ENCODE measurements around the gene RPL4. TPM values are rescaled to one million over a fixed set of nuclear protein-coding genes. Genes with fewer than 3 reads are reported as not detected.

RPL4 gene
- total and polyA plus RNA-seq, 10 of the 15 experiments (the other 5 are each of a cell fraction or from before 2014, with no cell fraction given), result 2,004 to 8,888 (median 4,667) TPM

DNA sequence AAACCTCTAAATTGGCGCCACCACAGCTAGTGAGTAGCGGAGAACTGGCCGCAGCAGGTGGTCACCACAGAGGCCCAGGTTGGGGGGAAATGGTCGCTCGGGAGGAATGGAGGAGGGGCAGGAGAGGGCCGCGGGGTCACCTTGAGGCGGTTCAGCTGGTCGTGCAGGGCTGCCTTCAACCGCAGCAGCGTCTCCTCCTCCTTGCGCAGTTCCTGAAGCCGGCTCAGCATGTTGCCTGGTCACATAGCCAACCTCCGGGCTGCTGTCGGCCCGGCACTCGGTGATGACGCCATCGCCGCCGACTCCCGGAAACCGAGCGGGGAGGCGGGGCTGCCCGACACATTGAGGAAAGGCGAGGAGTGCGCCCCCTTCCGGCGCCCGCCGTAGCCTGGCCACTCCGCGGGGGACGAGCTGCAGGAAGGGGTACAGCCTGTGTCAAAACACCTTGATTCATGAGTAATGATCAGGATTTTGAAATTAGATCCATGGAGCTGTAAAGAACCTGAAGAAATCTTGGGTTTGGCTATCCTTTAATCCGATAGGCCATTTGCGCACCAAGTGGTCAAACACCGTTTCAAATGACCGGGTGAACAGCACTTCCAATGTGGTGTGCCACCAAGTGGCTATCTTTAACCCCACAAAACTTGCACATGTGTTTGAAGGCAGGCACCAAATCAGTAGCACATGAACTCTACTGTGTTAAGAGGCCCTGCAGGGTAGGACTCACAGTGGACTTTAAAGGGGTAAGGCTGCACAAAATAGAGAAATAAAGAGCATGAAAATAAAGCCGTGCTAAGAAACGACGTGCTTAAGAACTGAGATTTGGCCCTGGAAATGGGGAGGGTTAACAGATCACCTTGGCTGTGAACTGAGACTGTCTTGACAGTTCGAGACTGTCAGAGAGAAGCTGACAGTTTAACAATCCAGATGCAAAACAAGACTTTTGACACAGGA lies 6.9 kb downstream of the RPL4 start, which contains the start of gene SNAPC5:
Gene SNAPC5, minus strand, starts transcription at position 261 of the 954 bp plus-strand sequence. Its CDS starts 31 bp downstream, at position 230.
- in situ Hi-C loops (cut with MboI) (no loop called here), intact Hi-C loops (cut with micrococcal nuclease; ENCODE audit: unreplicated experiment) (loop anchor here (1.0 to 5.0 kb wide), 4 partner anchors 107 to 205 kb away; partner anchors contain the start of genes DIS3L, MAP2K1 and TIPIN)
- H3K79me2 ChIP-seq (ENCODE audit: control insufficient read depth, insufficient read depth, low read length), result peaks cover 42% of the 10 kb centered on the region
- TF ChIP-seq, protein P1, sequence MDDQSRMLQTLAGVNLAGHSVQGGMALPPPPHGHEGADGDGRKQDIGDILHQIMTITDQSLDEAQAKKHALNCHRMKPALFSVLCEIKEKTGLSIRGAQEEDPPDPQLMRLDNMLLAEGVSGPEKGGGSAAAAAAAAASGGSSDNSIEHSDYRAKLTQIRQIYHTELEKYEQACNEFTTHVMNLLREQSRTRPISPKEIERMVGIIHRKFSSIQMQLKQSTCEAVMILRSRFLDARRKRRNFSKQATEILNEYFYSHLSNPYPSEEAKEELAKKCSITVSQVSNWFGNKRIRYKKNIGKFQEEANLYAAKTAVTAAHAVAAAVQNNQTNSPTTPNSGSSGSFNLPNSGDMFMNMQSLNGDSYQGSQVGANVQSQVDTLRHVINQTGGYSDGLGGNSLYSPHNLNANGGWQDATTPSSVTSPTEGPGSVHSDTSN (IDR thresholded peaks at IDR 0.05; ENCODE audit: insufficient replicate concordance, low read depth, low read length), result no peak
- TF ChIP-seq POU2F2 (IDR thresholded peaks at IDR 0.05; ENCODE audit: borderline replicate concordance, low read depth, low read length) (peak; percentile 66), SUPT20H (IDR thresholded peaks at IDR 0.05; ENCODE audit: borderline replicate concordance, control insufficient read depth, low read depth, low read length) (no peak), CREB1 (IDR thresholded peaks at IDR 0.05; ENCODE audit: low read depth) (peak; percentile 99), ZNF622 (IDR thresholded peaks at IDR 0.05) (no peak), POLR2AphosphoS5 (IDR thresholded peaks at IDR 0.05; ENCODE audit: low read length) (peak; percentile 71), MTA3 (IDR thresholded peaks at IDR 0.05; ENCODE audit: borderline replicate concordance, low read length) (peak; percentile 97), POLR2AphosphoS2 (IDR thresholded peaks at IDR 0.05; ENCODE audit: low read depth, low read length) (peak; percentile 96)
- TF ChIP-seq, protein P2, sequence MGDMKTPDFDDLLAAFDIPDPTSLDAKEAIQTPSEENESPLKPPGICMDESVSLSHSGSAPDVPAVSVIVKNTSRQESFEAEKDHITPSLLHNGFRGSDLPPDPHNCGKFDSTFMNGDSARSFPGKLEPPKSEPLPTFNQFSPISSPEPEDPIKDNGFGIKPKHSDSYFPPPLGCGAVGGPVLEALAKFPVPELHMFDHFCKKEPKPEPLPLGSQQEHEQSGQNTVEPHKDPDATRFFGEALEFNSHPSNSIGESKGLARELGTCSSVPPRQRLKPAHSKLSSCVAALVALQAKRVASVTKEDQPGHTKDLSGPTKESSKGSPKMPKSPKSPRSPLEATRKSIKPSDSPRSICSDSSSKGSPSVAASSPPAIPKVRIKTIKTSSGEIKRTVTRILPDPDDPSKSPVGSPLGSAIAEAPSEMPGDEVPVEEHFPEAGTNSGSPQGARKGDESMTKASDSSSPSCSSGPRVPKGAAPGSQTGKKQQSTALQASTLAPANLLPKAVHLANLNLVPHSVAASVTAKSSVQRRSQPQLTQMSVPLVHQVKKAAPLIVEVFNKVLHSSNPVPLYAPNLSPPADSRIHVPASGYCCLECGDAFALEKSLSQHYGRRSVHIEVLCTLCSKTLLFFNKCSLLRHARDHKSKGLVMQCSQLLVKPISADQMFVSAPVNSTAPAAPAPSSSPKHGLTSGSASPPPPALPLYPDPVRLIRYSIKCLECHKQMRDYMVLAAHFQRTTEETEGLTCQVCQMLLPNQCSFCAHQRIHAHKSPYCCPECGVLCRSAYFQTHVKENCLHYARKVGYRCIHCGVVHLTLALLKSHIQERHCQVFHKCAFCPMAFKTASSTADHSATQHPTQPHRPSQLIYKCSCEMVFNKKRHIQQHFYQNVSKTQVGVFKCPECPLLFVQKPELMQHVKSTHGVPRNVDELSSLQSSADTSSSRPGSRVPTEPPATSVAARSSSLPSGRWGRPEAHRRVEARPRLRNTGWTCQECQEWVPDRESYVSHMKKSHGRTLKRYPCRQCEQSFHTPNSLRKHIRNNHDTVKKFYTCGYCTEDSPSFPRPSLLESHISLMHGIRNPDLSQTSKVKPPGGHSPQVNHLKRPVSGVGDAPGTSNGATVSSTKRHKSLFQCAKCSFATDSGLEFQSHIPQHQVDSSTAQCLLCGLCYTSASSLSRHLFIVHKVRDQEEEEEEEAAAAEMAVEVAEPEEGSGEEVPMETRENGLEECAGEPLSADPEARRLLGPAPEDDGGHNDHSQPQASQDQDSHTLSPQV (IDR thresholded peaks at IDR 0.05), result no peak
- TF ChIP-seq, protein P3, sequence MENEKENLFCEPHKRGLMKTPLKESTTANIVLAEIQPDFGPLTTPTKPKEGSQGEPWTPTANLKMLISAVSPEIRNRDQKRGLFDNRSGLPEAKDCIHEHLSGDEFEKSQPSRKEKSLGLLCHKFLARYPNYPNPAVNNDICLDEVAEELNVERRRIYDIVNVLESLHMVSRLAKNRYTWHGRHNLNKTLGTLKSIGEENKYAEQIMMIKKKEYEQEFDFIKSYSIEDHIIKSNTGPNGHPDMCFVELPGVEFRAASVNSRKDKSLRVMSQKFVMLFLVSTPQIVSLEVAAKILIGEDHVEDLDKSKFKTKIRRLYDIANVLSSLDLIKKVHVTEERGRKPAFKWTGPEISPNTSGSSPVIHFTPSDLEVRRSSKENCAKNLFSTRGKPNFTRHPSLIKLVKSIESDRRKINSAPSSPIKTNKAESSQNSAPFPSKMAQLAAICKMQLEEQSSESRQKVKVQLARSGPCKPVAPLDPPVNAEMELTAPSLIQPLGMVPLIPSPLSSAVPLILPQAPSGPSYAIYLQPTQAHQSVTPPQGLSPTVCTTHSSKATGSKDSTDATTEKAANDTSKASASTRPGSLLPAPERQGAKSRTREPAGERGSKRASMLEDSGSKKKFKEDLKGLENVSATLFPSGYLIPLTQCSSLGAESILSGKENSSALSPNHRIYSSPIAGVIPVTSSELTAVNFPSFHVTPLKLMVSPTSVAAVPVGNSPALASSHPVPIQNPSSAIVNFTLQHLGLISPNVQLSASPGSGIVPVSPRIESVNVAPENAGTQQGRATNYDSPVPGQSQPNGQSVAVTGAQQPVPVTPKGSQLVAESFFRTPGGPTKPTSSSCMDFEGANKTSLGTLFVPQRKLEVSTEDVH (IDR thresholded peaks at IDR 0.05; ENCODE audit: low read depth, partially characterized antibody), result peak; percentile 76

More for the DNA sequence above, 6.9 kb downstream of the RPL4 start, which contains the start of gene SNAPC5:
- peak; percentile 90 for ATAC-seq
- Histone ChIP-seq H3K27me3 (replicated peaks in 1 of 2; ENCODE audit: control insufficient read depth in 2 of 2, insufficient read depth in 2 of 2, low read length in 1 of 2) (no peaks in the 10 kb centered on the region), H4K20me1 (ENCODE audit: control insufficient read depth, insufficient read depth) (peaks cover 3% of the 10 kb centered on the region; the same call in 1 of the 2 replicates), H3K36me3 (ENCODE audit: control insufficient read depth in 2 of 2, insufficient read depth in 2 of 2, low read length in 1 of 2) (peaks cover 7 to 37% of the 10 kb centered on the region in 2 experiments), H2AFZ (ENCODE audit: control insufficient read depth, low read depth, low read length) (peak within 1 kb of the TSS; percentile 61), H3K9ac (ENCODE audit: control insufficient read depth, insufficient read depth, low read length) (peak within 1 kb of the TSS; percentile 85), H3K4me3 (peak within 1 kb of the TSS; percentile 87), H3K4me2 (ENCODE audit: control insufficient read depth, insufficient read depth) (peak within 1 kb of the TSS; percentile 85), H3K4me1 (ENCODE audit: control insufficient read depth, insufficient read depth, low read length) (peaks cover 4% of the 10 kb centered on the region; the same call in 1 of the 2 replicates), H3K9me3 (replicated peaks; ENCODE audit: control insufficient read depth, insufficient read depth, low read length) (no peaks in the 10 kb centered on the region), H3K27ac (ENCODE audit: control insufficient read depth, insufficient read depth) (peak within 1 kb of the TSS; percentile 80)
- SMC1A ChIA-PET (ENCODE audit: uncharacterized antibody, unreplicated experiment), result interaction anchor here (0.6 to 6.2 kb wide), 24 partner anchors 23 to 581 kb away, joined by 3 to 51 read pairs (median 5); partner anchors contain the start of gene MAP2K1
- CTCF ChIA-PET, result interaction anchor here (0.5 to 5.2 kb wide), 48 partner anchors 10 to 577 kb away, joined by 3 to 103 read pairs (median 5); partner anchors contain the start of genes DIS3L, MAP2K1, MEGF11 and TIPIN
- no TSS peak for BruUV-seq (replicated peaks)
- DNase-seq (ENCODE audit: low read depth, low spot score), result peak; percentile 72
- no peak for FAIRE-seq
- POLR2A ChIA-PET, result interaction anchor here (0.5 to 4.0 kb wide), 6 partner anchors 9 to 710 kb away, joined by 3 to 26 read pairs (median 6); partner anchors contain the start of gene MAP2K1
- RAD21 ChIA-PET (ENCODE audit: unreplicated experiment), result interaction anchor here (0.7 to 3.2 kb wide), 23 partner anchors 10 to 1714 kb away, joined by 3 to 65 read pairs (median 3); partner anchors contain the start of genes DIS3L and MAP2K1
- 7% methylated on average over 42 of the region's 43 CpGs for WGBS (ENCODE audit: insufficient coverage, insufficient replicate concordance, low lambda C conversion rate, missing lambda C conversion rate)

Data from GM12878 (cell line).